KMS-11 (cell line): Measurements from ENCODE around the gene FBXW10B.
"Not testable (repeated sequence)": the region's sequence is repeated elsewhere in the genome, so short reads cannot be mapped to it uniquely, and the experiment has no call there.

ENCODE experiments used
- H2AFZ ChIP-seq: fragments of 200-600 bp; sonication (generic); 2 replicates; pipeline ENCODE4 v1.6.1; 2016; ENCODE audit warnings: antibody characterized with exemption, mixed run types, low read depth
- H3K27ac ChIP-seq: fragments of 200-600 bp; sonication (generic); 2 replicates; pipeline ENCODE4 v1.6.1; 2016; ENCODE audit warnings: mild to moderate bottlenecking, mixed run types
- H3K27me3 ChIP-seq: fragments of 200-600 bp; sonication (generic); 2 replicates; pipeline ENCODE4 v1.6.1; 2017; ENCODE audit warnings: mild to moderate bottlenecking, low read depth, mixed run types, moderate library complexity; ENCODE audit not compliant: insufficient read depth
- H3K36me3 ChIP-seq: fragments of 200-600 bp; sonication (generic); 2 replicates; pipeline ENCODE4 v1.6.1; 2017; ENCODE audit warnings: mild to moderate bottlenecking, mixed run types; ENCODE audit not compliant: insufficient read depth
- H3K4me1 ChIP-seq: fragments of 200-600 bp; sonication (generic); 2 replicates; pipeline ENCODE4 v1.6.1; 2016; ENCODE audit warnings: mild to moderate bottlenecking, low read depth, mixed run types; ENCODE audit not compliant: poor library complexity, severe bottlenecking
- H3K4me2 ChIP-seq: fragments of 200-600 bp; sonication (generic); 2 replicates; pipeline ENCODE4 v1.7.0; 2016; ENCODE audit warnings: mild to moderate bottlenecking, mixed run types
- H3K4me3 ChIP-seq: fragments of 200-600 bp; sonication (generic); IDR thresholded peaks from 2 replicates; pipeline ENCODE4 v1.6.1; 2017; ENCODE audit warnings: low read depth, low read length, mixed read lengths; ENCODE audit not compliant: insufficient read depth
- H3K79me2 ChIP-seq: fragments of 200-600 bp; sonication (generic); 2 replicates; pipeline ENCODE4 v1.6.1; 2016; ENCODE audit warnings: low read depth, mixed run types; ENCODE audit not compliant: insufficient read depth
- H3K9ac ChIP-seq: fragments of 200-600 bp; sonication (generic); 2 replicates; pipeline ENCODE4 v1.6.1; 2016; ENCODE audit warnings: mild to moderate bottlenecking, mixed run types
- H4K20me1 ChIP-seq: fragments of 200-600 bp; sonication (generic); 2 replicates; pipeline ENCODE4 v1.6.1; 2016; ENCODE audit warnings: mild to moderate bottlenecking, mixed run types; ENCODE audit not compliant: insufficient read depth
- TF ChIP-seq, protein P1 (sequence below): fragments of 200-600 bp; sonication (generic); conservative IDR thresholded peaks from 2 replicates; pipeline ENCODE4 v1.6.1; 2017; ENCODE audit warnings: low read depth, mild to moderate bottlenecking, antibody characterized with exemption, low read length, moderate library complexity, mixed read lengths

The FBXW10B gene, protein sequence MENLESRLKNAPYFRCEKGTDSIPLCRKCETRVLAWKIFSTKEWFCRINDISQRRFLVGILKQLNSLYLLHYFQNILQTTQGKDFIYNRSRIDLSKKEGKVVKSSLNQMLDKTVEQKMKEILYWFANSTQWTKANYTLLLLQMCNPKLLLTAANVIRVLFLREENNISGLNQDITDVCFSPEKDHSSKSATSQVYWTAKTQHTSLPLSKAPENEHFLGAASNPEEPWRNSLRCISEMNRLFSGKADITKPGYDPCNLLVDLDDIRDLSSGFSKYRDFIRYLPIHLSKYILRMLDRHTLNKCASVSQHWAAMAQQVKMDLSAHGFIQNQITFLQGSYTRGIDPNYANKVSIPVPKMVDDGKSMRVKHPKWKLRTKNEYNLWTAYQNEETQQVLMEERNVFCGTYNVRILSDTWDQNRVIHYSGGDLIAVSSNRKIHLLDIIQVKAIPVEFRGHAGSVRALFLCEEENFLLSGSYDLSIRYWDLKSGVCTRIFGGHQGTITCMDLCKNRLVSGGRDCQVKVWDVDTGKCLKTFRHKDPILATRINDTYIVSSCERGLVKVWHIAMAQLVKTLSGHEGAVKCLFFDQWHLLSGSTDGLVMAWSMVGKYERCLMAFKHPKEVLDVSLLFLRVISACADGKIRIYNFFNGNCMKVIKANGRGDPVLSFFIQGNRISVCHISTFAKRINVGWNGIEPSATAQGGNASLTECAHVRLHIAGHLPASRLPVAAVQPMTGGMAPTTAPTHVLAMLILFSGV

DNA sequence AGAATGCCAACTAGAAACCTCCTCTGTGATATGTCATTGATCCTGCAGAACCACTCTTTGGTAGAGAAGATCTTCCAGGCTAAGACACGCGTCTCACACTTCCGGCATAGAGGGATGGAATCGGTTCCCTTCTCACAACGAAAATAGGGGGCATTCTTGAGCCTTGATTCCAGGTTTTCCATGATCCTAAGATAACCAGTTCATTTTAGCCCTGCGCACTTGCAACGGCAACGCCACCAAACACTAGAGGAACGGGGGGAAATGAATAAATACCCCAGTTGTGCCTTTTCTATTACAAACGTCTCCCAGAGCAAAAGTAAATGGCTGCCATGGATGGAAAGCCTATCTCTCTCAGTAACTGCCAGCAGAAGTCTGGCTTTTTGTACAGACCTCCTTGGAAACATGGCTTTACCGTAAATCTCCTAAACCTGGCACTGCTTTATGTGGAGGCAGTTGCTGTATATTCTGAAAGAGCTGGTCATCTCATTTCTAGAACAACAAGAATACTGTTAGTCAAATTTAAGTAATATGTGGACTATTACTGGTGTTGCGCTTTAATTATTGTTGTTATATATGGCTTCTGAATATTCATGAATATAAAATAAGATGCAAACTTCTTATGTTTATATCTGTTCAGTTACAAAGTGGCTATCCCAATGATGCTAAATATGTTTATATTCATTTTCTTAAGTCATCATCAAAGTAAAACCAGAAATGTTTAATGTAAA, at the start of gene FBXW10B:
Gene FBXW10B, minus strand, starts transcription at position 374 of the 728 bp plus-strand sequence. Its CDS starts 192 bp downstream, at position 182.
- H3K4me2 ChIP-seq, H3K9ac ChIP-seq, H3K4me1 ChIP-seq, H3K79me2 ChIP-seq, H3K27ac ChIP-seq, H3K4me3 ChIP-seq, H3K36me3 ChIP-seq, H2AFZ ChIP-seq, H4K20me1 ChIP-seq, H3K27me3 ChIP-seq: not testable (repeated sequence)

DNA sequence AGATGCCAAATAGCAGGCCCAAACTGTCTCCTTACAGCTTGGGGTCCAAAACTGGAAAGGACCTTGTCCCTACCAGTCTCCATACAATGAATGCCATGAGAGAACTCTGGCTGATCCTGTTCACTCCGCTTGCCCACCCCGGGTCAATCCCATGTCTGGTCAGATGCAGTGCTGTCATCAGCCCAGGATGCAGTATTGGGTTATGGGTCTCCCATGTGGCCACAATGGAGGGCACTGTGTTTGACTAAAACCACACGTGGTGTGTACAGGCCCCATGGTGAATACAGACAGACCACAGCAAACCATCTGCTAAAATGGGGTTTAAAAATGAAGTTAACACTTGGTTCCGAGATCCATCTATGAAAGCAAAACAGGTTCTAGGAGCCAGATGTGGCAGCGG, 44.2 kb upstream of the FBXW10B start:
- TF ChIP-seq, protein P1, sequence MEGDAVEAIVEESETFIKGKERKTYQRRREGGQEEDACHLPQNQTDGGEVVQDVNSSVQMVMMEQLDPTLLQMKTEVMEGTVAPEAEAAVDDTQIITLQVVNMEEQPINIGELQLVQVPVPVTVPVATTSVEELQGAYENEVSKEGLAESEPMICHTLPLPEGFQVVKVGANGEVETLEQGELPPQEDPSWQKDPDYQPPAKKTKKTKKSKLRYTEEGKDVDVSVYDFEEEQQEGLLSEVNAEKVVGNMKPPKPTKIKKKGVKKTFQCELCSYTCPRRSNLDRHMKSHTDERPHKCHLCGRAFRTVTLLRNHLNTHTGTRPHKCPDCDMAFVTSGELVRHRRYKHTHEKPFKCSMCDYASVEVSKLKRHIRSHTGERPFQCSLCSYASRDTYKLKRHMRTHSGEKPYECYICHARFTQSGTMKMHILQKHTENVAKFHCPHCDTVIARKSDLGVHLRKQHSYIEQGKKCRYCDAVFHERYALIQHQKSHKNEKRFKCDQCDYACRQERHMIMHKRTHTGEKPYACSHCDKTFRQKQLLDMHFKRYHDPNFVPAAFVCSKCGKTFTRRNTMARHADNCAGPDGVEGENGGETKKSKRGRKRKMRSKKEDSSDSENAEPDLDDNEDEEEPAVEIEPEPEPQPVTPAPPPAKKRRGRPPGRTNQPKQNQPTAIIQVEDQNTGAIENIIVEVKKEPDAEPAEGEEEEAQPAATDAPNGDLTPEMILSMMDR = no peak
- no peak overlapping the region for H3K9ac ChIP-seq
- H4K20me1 ChIP-seq = no peaks in the 10 kb centered on the region
- no peaks in the 10 kb centered on the region for H3K36me3 ChIP-seq
- H3K79me2 ChIP-seq = no peaks in the 10 kb centered on the region
- no peaks in the 10 kb centered on the region for H3K27me3 ChIP-seq
- H3K4me2 ChIP-seq = no peak overlapping the region
- H3K27ac ChIP-seq = no peak overlapping the region
- H3K4me1 ChIP-seq = no peaks in the 10 kb centered on the region
- no peak overlapping the region for H2AFZ ChIP-seq
- no peak overlapping the region for H3K4me3 ChIP-seq

DNA sequence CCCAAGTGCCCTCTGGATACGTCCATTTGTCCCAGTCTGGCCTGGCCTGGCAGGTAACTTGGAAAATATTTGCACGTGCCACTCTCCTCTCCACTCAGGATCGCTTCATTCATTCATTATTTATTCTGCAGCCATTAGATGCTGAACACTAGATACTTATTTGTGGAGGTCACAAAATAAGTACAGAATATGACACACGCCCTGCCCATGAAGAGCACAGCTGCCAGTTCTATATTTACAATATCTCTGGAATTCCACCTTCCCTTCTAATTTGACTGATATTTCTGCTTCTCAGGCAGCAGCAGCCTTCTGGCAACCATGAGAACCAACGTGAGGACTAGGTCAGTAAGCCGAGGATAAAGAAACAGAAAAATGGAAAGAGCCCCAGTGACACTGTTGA, 43.7 kb upstream of the FBXW10B start:
- Histone ChIP-seq H3K79me2 (no peaks in the 10 kb centered on the region), H3K4me3 (no peak overlapping the region), H4K20me1 (no peaks in the 10 kb centered on the region), H3K36me3 (no peaks in the 10 kb centered on the region), H3K9ac (no peak overlapping the region), H3K27ac (no peak overlapping the region), H2AFZ (no peak overlapping the region), H3K4me1 (no peaks in the 10 kb centered on the region), H3K27me3 (no peaks in the 10 kb centered on the region), H3K4me2 (no peak overlapping the region)
- TF ChIP-seq, protein P1 = no peak

DNA sequence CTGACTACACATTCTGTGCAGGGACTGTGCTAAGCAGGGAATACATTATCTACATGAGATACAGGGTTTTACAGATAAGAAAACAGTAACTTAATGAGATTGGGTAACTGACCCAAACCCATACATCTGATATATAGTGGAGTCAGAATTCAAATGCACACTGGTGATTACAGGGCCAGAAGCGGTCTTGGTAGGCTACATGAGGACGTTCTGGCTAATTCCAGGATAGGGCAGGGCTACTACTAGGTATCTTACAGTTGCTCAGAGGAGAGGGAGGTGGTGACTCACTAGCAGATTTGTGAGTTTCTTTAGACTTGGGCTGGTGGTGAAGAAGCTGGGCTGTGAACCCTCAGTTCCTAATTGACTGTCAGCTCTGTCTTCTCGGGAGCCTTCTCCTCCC, 43.2 kb upstream of the FBXW10B start:
- H3K9ac ChIP-seq = no peak overlapping the region
- TF ChIP-seq, protein P1 = no peak
- no peaks in the 10 kb centered on the region for H3K4me1 ChIP-seq
- H3K27me3 ChIP-seq = no peaks in the 10 kb centered on the region
- no peaks in the 10 kb centered on the region for H3K79me2 ChIP-seq
- no peaks in the 10 kb centered on the region for H3K36me3 ChIP-seq
- no peak overlapping the region for H3K4me2 ChIP-seq
- no peak overlapping the region for H3K27ac ChIP-seq
- H3K4me3 ChIP-seq = no peak overlapping the region
- H4K20me1 ChIP-seq = no peaks in the 10 kb centered on the region
- no peak overlapping the region for H2AFZ ChIP-seq
